Stimulated activated CD8-positive, alpha-beta memory T cell treated with anti-CD3 and anti-CD28 coated beads, Interleukin-15, amount 100 ng/mL, for 4 hours (primary cell): ENCODE measurements around the gene WDR54.
"Not testable (repeated sequence)": the region's sequence is repeated elsewhere in the genome, so short reads cannot be mapped to it uniquely, and the experiment has no call there.

ENCODE experiments used
- DNase-seq, 2 donors: peaks; one replicate each; pipeline ENCODE4 v3.0.0-alpha.2; 2020; ENCODE audit warnings: low read depth in 2 of 2

Gene WDR54

GRCh38 chr2:74457129-74457548, 35.6 kb downstream of the WDR54 start:
- DNase-seq = no peak

- peak; percentile 70 to 76 for DNase-seq
These were observed 36.1 kb downstream of the WDR54 start for GRCh38 chr2:74457549-74458131.

GRCh38 chr2:74458132-74458937, 36.8 kb downstream of the WDR54 start, which contains the start of gene WBP1:
Gene WBP1 (plus strand): TSS chr2:74458438. CDS start chr2:74458603, 165 bp downstream.
- DNase-seq = peak; percentile 97 to 100

- no peak for DNase-seq
These were observed 37.4 kb downstream of the WDR54 start for GRCh38 chr2:74458938-74459363.

- not testable (repeated sequence) for DNase-seq
These were observed 38.1 kb downstream of the WDR54 start for GRCh38 chr2:74459503-74460118.

DNA sequence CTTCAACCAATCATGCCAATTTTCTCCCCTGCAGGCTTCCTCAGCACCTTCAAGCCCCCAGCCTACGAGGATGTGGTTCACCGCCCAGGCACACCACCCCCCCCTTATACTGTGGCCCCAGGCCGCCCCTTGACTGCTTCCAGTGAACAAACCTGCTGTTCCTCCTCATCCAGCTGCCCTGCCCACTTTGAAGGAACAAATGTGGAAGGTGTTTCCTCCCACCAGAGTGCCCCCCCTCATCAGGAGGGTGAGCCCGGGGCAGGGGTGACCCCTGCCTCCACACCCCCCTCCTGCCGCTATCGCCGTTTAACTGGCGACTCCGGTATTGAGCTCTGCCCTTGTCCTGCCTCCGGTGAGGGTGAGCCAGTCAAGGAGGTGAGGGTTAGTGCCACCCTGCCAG, 38.7 kb downstream of the WDR54 start:
- not testable (repeated sequence) for DNase-seq

DNA sequence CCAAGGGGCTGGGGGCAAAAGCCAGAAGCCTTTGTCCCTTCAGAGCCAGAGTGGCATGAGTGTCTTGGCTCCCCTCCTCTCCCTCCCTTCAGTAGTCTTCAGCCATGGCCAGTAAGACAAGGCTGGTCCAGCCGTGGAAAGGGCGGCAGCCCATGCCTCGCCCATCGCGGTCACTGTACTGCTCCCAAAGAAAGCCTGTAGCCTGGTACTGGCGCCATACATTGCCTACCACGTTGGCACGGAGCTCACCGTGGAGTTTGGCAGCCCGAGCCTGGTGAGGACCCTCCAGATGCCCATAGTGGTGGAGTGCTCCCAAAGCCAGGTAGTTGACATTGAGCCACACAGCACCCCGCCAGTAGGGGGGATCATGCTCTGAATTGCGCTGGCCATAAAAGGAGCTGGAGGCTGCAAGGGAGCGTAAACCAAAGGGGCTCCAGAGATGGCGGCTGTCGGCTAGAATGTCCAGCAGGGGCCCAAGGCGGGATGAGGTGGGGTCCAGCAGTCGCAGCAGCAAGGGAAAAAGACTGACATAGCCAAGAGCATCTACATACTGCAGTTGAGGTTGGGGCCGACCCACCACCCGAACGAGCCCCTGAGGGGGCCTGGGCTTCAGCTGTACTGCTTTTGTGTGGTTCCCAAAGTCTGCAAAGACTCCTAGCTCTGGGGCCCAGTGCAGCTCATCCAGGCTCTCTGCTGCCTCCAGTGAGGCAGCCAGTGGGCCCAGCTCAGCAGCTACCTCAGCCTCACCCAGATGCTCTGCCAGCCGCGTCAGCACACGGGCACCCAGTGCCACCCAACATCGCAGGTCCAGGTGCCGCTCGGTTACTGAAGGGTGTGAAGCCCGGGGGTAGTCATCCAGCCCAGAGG, 39.9 kb downstream of the WDR54 start:
- no peak for DNase-seq

DNA sequence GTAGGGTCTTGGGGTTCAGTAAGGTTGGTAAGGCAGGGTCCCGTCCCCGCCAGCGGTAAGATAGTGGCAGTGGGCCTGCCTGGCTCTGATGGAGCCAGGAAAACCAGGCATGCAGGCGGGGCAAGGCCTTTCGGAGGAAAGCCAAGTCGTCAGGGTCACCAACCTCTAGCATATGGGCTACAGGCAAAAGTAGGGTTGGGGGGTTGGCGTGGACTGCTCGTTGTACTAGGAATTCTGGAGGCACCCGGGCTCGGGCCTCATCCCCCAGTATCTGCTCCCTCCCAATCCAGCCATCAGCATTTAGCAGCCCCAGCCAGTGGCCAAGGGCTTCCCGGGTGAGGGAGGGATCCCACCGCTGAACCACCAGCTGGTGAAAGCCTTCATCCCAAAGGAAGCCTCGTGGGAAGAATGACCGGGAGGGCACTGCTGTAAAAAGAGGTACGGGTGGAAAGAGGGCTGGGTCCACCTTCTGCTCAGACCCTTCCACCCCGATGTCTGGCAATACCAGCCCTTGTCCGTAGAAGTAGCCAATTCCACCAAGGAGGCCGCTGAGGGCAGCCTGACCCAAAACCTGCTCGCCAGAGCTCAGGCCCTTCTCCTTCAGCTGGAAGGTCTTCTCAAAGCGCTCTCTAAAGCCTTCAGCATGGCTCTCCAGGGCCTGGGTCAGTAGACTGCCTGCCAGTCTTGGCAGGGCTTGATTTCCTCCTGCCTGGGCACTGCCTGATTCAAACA, 40.7 kb downstream of the WDR54 start:
- DNase-seq = no peak

GRCh38 chr2:74462786-74463105, 41.2 kb downstream of the WDR54 start:
- DNase-seq = no peak

GRCh38 chr2:74464406-74464805, 42.9 kb downstream of the WDR54 start:
- DNase-seq = no peak

- not testable (repeated sequence) for DNase-seq
These were observed 49.2 kb downstream of the WDR54 start for GRCh38 chr2:74470742-74471141.

- DNase-seq = no peak
These were observed 50.0 kb downstream of the WDR54 start for GRCh38 chr2:74471332-74472065.

- DNase-seq = peak; percentile 85 to 88
These were observed 50.8 kb downstream of the WDR54 start, which contains the start of gene MRPL53 for GRCh38 chr2:74472086-74472944. Gene MRPL53 (minus strand): TSS chr2:74472680. CDS start chr2:74472660, 20 bp downstream.

- DNase-seq = no peak
These were observed 51.4 kb downstream of the WDR54 start for GRCh38 chr2:74472945-74473258.

DNA sequence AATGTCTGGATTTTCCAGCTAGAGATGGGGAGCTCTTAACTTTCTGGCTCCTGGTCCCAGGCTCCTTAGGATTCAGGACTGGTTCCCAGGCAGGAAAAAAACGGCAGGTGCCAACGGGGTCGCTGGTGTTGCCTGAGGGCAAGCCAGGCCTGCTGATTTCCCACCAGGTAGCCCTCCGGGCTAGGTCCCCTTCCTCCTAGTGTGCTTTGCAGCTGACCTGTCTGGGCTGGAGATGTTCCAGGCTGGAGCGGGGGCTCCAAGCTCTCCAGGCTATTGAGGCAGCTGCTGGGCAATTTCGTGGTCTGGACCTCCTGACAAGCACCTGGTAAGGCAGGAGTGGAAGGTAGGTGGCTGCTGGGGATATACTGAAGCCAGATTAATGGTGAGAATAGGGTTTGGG, 53.0 kb downstream of the WDR54 start:
- DNase-seq = no peak

DNA sequence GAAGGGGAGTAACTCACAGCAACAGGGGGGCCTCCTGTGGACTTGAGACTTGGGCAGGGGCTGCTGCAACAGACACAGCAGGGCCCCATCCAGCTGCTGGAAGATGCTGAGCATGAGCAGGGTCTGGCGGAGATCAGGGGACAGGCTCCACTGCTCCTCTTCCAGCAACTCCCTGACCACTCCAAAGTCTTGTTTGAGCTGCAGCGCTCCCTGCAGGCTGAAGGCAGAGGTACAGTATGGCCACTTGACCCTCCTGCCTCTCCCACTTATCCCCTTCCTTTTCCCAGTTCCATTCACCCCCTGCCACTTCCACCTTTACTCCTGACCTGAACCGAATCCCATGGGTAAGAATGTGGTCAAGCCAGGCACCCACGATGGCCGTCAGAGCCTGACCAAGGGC, 53.4 kb downstream of the WDR54 start:
- DNase-seq = no peak
